NCI-H2227 treated with DMSO at 0.1 percent for 48 hours (cell line): Measurements from ENCODE around the gene ADCY3.

ENCODE experiments used
- DNase-seq: peaks from one replicate; lab custom pipeline; 2025; lab: John Stamatoyannopoulos, UW

ADCY3 gene

DNA sequence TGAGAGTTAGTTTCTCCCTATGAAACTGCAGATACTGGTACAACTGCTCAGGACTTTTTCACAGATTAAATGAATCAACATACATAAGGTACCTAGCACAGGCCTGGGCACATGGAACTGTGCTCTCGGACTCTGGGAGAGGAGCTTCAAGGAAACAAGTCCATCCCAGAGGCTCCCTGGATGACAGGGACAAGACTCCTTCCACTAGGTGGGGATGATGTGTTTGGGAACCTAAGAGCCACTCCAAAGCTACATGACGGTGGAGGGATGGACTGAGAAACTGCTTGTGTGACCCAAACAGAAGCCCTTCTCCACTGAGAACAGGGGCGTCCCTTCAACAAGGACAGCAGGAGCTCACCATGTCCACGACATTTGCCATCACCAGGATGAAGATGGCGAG lies 89.7 kb downstream of the ADCY3 start:
- DNase-seq, result no peak

GRCh38 chr2:24828238-24828996 lies 91.6 kb downstream of the ADCY3 start:
- DNase-seq, result no peak

DNA sequence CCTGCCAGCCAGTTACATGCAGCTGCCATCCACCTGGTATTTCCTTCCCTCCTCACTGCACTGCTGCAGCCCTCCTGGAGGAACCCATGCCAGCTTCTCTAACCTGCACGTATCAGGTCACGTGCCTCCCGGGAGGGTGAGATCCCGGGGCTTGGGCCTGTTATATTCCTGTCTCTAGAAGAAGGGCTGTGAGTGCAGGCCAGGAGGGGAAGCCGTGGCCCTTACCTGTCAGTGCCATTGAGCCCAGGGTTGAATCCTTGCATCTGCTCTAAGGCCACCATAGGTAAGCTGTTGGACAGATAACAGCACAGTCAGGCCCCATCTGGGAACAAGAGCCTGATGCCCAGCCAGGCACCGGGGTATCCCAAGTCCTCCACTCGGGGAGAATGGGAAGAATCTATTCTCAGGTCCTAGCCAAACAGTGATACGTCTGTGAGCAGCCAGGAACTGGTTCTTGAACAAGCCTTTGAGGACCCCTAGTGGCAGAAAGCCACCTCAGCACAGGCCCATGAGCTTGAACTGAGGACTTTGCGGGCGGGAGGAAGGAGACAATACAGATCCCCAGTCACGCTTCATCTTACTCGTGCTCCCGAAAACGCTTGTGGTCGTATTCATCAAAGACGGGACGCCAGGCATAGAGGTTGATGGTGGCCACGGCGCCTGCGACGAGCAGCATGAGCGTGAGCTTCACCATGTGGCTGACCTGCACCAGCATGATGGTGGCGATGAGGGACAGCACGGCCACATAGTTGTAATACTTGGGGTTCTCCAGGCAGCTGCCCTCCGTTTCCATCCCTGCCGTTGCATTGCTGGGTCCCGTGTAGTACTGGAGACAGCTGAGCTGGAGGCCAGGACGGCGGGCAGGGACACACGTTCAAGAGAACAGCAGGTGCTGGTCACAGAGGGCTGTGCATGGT lies 92.5 kb downstream of the ADCY3 start:
- DNase-seq, result peak; percentile 84

DNA sequence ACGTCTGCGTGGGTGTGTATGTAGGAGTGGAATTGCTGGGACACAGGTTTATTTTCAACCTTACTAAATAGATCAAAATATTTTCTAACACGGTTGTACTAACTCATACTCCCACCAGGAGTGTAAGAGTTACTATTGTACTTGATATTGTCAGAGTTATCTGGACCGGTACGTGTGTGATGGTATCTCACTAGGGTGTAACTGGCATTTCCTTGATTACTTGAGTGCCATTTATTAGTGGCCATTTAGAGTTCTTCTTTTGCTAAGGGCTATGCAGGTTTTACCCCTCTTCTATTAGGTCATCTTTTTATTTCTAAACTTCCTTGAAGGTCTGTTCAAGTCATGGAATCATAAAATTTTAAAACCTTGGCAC lies 93.3 kb downstream of the ADCY3 start:
- no peak for DNase-seq

- no peak for DNase-seq
These were observed 93.9 kb downstream of the ADCY3 start for GRCh38 chr2:24825883-24826772.

DNA sequence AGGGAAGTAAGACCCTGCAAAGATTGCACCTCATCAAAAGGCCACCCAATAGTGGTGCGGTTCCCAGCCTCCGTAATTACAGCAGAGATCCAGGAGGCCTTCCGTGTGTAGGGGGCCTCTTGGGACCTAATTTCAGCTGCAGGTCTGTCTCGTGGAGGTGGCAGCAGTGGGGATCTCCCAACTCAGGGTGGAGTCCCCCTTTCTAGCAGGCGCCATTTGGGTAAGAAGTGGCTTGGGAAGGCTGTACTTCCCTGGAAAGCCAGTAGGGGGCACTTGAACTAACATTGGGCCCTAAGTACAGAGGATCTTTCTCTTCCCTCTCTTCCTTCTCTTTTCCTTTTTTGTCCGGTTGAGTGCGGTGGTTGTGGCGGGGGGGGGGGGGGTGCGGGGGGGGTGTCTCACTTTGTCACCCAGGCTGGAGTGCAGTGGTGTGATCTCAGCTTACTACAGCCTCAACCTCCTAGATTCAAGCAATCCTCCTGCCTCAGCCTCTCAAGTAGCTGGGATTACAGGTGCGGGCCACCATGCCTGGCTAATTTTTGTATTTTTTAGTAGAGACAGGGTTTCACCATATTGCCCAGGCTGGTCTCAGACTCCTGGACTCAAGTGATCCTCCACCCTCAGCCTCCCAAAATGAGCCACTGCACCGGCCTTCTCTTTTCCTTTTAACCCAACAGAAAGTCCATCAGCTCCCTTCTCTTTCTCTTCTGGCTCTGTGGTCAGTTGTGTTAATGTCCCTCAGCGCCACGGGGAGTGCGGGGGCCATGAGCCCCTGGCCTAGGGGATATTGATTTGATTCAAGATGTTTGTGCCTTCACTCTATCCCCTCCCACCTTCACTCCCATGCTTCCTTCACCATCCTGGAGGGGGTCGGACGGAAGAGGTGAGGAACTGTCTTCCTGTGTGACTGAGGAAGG lies 94.8 kb downstream of the ADCY3 start:
- no peak for DNase-seq

GRCh38 chr2:24824071-24824588 lies 95.9 kb downstream of the ADCY3 start:
- no peak for DNase-seq

DNA sequence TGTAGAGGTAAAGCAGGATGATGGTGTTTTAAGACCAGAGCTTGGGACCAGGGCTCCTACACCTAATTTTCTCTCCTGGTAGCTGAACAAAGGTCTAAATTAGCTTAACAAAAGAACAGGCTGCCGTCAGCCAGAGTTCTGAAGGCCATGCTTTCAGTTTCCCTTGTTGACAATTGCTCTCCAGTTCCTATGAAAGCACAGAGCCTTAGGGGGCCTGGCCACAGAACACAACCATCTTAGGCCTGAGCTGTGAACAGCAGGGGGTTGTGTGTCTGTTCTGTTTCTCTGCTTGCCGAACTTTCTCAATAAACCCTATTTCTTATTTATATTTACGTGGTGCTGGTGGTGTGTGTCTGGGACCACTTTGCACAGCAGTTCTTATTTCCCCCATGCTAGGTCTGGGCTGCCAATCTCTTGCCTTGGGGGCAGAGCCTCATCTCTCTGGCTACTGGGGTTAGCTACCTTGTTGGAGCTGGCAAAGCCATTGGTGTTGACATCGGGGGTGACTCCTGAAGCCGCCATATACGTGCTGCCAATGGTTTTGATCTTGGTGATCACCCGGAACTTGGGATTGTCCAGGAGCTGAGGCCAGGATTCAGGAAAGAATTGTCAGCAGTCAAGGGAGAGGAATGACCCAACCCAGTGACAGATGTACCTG lies 97.9 kb downstream of the ADCY3 start:
- DNase-seq, result peak; percentile 68

GRCh38 chr2:24821433-24821891 lies 98.6 kb downstream of the ADCY3 start:
- no peak for DNase-seq

- no peak for DNase-seq
These were observed 99.2 kb downstream of the ADCY3 start for GRCh38 chr2:24820598-24821432.

DNA sequence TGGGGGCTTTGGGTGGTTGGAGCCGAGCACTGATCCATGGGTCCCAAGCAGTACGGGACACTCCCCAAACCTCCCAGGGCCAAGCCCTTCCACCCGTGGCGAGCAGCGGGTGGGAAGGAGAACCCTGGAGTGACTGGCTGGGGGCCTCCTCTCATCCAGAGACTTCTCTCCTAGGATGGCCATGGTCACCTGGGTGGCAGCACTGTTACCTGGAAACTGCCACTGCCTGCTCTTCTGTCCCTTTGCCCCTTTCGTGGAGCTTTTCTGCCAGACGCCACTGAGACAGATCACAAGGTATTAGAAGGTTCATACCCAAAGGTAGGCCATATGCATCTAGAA lies 99.9 kb downstream of the ADCY3 start:
- DNase-seq, result no peak

GRCh38 chr2:24819442-24820174 lies 100.4 kb downstream of the ADCY3 start:
- no peak for DNase-seq

- no peak for DNase-seq
These were observed 101.3 kb downstream of the ADCY3 start for GRCh38 chr2:24818721-24819167.

DNA sequence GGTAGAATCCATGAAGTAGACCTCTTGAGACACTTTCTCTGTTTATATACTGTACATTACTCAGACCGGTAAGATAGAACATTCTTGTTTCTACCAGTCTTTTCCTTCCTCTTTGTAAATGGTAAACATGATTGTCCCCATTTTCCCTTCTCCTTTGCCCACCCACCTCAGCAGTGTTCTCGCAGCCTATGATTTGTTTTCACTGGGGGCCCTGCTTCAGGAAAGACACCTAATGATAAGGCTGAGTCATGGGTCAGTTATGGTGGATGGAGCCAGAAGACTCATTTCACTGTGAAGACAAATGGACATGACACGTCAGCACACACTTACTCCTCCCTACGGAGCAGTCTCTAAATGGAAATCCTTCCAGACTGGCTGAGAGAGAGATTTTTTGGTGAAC lies 103.2 kb downstream of the ADCY3 start:
- no peak for DNase-seq

DNA sequence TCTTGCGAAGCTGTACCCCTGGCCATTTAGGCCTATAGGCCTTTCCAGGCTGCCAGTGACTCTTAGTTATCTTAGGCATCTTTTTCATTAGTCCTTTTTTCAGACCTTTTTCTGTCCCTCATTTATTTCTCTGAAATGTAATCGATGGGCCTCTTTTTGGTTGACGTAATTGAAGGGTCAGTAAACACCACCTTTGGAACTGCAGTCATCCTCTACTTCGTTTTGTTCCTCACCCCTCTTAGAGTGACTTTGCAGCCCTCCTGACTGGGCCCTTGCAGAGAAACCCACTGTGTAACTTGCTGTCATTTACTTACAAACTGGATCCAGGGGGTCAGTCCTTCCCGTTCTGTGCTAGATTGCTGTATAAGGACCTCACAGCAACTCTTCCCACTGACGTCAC lies 103.6 kb downstream of the ADCY3 start:
- DNase-seq, result no peak

DNA sequence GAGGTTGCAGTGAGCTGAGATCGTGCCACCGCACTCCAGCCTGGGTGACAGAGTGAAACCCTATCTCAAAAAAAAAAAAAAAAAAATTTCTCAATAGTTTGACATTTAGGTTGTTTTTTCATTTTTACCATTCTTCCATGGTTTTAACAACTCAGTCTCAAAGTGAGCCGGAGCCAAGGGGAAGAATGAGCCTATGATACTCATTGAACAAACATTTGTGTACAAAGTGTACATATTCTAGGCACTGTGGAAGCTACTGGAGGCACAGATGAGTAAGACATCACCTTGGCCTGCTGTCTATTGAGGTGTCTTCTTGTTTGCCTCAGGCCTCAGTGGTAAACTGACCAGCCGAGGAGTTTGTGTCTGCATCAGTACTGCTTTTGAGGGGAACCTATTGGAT lies 104.9 kb downstream of the ADCY3 start:
- no peak for DNase-seq

- no peak for DNase-seq
These were observed 105.5 kb downstream of the ADCY3 start for GRCh38 chr2:24814516-24814915.

- no peak for DNase-seq
These were observed 106.3 kb downstream of the ADCY3 start for GRCh38 chr2:24813691-24814137.
